ENCODE results near the gene ZNF496. TPM values are rescaled to one million over a fixed set of nuclear protein-coding genes. Genes with fewer than 3 reads are reported as not detected.
"Not testable (repeated sequence)": the region's sequence is repeated elsewhere in the genome, so short reads cannot be mapped to it uniquely, and the experiment has no call there.

The ZNF496 gene
- total and polyA plus RNA-seq, 5 donors = 7.9 to 19.5 (median 17.2) TPM

- Histone ChIP-seq H3K4me3 (ENCODE audit: low read length) (no peak overlapping the region), H3K4me1 (ENCODE audit: control insufficient read depth, insufficient read depth, low read length) (peaks cover 5% of the 10 kb centered on the region), H3K27ac (ENCODE audit: low read length) (no peak overlapping the region), H3K27me3 (ENCODE audit: control insufficient read depth, insufficient read depth) (no peaks in the 10 kb centered on the region), H3K9me3 (ENCODE audit: control insufficient read depth, low read length) (no peaks in the 10 kb centered on the region)
- intact Hi-C loops (cut with DNase I) = no loop called here
- DNase-seq = no peak
- ATAC-seq = no peak
- 79% methylated on average over 5 of the region's 5 CpGs for WGBS
Observed at GRCh38 chr1:247358920-247359319, 27.3 kb upstream of the ZNF496 start.

- Histone ChIP-seq H3K27me3 (ENCODE audit: control insufficient read depth, insufficient read depth) (no peaks in the 10 kb centered on the region), H3K27ac (ENCODE audit: low read length) (no peak overlapping the region), H3K9me3 (ENCODE audit: control insufficient read depth, low read length) (no peaks in the 10 kb centered on the region), H3K4me1 (ENCODE audit: control insufficient read depth, insufficient read depth, low read length) (peaks cover 5% of the 10 kb centered on the region), H3K4me3 (ENCODE audit: low read length) (no peak overlapping the region)
- whole genome bisulfite sequencing = 49% methylated on average over 6 of the region's 6 CpGs
- DNase-seq = peak; percentile 48 to 70 (median 53)
- ATAC-seq = peak; percentile 69 to 76
- intact Hi-C loops (cut with DNase I) = no loop called here
Observed at GRCh38 chr1:247357781-247358211, 26.1 kb upstream of the ZNF496 start.

GRCh38 chr1:247357052-247357780, 25.5 kb upstream of the ZNF496 start:
- Histone ChIP-seq H3K27ac (ENCODE audit: low read length) (peak overlapping the region; percentile 16), H3K9me3 (ENCODE audit: control insufficient read depth, low read length) (no peaks in the 10 kb centered on the region), H3K27me3 (ENCODE audit: control insufficient read depth, insufficient read depth) (no peaks in the 10 kb centered on the region), H3K4me1 (ENCODE audit: control insufficient read depth, insufficient read depth, low read length) (peaks cover 5% of the 10 kb centered on the region), H3K4me3 (ENCODE audit: low read length) (no peak overlapping the region)
- intact Hi-C loops (cut with DNase I) = no loop called here
- DNase-seq (peak; percentile 27 to 76 (median 69)), ATAC-seq (peak; percentile 71 to 74)
- WGBS = 28% methylated on average over 7 of the region's 7 CpGs

GRCh38 chr1:247355160-247355559, 23.5 kb upstream of the ZNF496 start:
- ATAC-seq; H3K9me3 ChIP-seq (ENCODE audit: control insufficient read depth, low read length); H3K4me3 ChIP-seq (ENCODE audit: low read length); H3K4me1 ChIP-seq (ENCODE audit: control insufficient read depth, insufficient read depth, low read length); DNase-seq; intact Hi-C loops (cut with DNase I); H3K27me3 ChIP-seq (ENCODE audit: control insufficient read depth, insufficient read depth): not testable (repeated sequence)
- H3K27ac ChIP-seq (ENCODE audit: low read length) = peak overlapping the region; percentile 73
- 51% methylated on average over 1 of the region's 1 CpG for WGBS

GRCh38 chr1:247352175-247352574, 20.5 kb upstream of the ZNF496 start:
- no peak for DNase-seq
- no peak overlapping the region for H3K4me3 ChIP-seq (ENCODE audit: low read length)

GRCh38 chr1:247350587-247350986, 18.9 kb upstream of the ZNF496 start:
- intact Hi-C loops (cut with DNase I) = no loop called here
- Histone ChIP-seq H3K27ac (ENCODE audit: low read length) (no peak overlapping the region), H3K9me3 (ENCODE audit: control insufficient read depth, low read length) (no peaks in the 10 kb centered on the region), H3K4me3 (ENCODE audit: low read length) (no peak overlapping the region), H3K4me1 (ENCODE audit: control insufficient read depth, insufficient read depth, low read length) (no peaks in the 10 kb centered on the region), H3K27me3 (ENCODE audit: control insufficient read depth, insufficient read depth) (no peaks in the 10 kb centered on the region)
- DNase-seq (no peak), ATAC-seq (no peak)
- WGBS = 86% methylated on average over 1 of the region's 1 CpG

More at GRCh38 chr1:247352175-247352574, 20.5 kb upstream of the ZNF496 start:
- intact Hi-C loops (cut with DNase I) = no loop called here
- Histone ChIP-seq H3K9me3 (ENCODE audit: control insufficient read depth, low read length) (no peaks in the 10 kb centered on the region), H3K27me3 (ENCODE audit: control insufficient read depth, insufficient read depth) (no peaks in the 10 kb centered on the region), H3K4me1 (ENCODE audit: control insufficient read depth, insufficient read depth, low read length) (no peaks in the 10 kb centered on the region), H3K27ac (ENCODE audit: low read length) (no peak overlapping the region)
- 94% methylated on average over 3 of the region's 3 CpGs for WGBS
- no peak for ATAC-seq

- peak; percentile 28 to 80 (median 76) for DNase-seq
- H3K4me3 ChIP-seq (ENCODE audit: low read length) = peak overlapping the region; percentile 45
- no peak overlapping the region for H3K27ac ChIP-seq (ENCODE audit: low read length)
- WGBS = 9% methylated on average over 31 of the region's 31 CpGs
- intact Hi-C loops (cut with DNase I) = no loop called here
- peak; percentile 62 for ATAC-seq
- no peaks in the 10 kb centered on the region for H3K9me3 ChIP-seq (ENCODE audit: control insufficient read depth, low read length)
- H3K4me1 ChIP-seq (ENCODE audit: control insufficient read depth, insufficient read depth, low read length) = no peaks in the 10 kb centered on the region
- no peaks in the 10 kb centered on the region for H3K27me3 ChIP-seq (ENCODE audit: control insufficient read depth, insufficient read depth)
Observed at GRCh38 chr1:247347477-247348222, 16.0 kb upstream of the ZNF496 start.

- H3K9me3 ChIP-seq (ENCODE audit: control insufficient read depth, low read length) = no peaks in the 10 kb centered on the region
- intact Hi-C loops (cut with DNase I) = no loop called here
- DNase-seq = no peak
- no peak for ATAC-seq
- WGBS = 86% methylated on average over 4 of the region's 4 CpGs
- no peaks in the 10 kb centered on the region for H3K4me1 ChIP-seq (ENCODE audit: control insufficient read depth, insufficient read depth, low read length)
- no peak overlapping the region for H3K27ac ChIP-seq (ENCODE audit: low read length)
- no peaks in the 10 kb centered on the region for H3K27me3 ChIP-seq (ENCODE audit: control insufficient read depth, insufficient read depth)
- H3K4me3 ChIP-seq (ENCODE audit: low read length) = no peak overlapping the region
Observed at GRCh38 chr1:247345881-247346280, 14.2 kb upstream of the ZNF496 start.

- no peaks in the 10 kb centered on the region for H3K27me3 ChIP-seq (ENCODE audit: control insufficient read depth, insufficient read depth)
- no peaks in the 10 kb centered on the region for H3K9me3 ChIP-seq (ENCODE audit: control insufficient read depth, low read length)
- no peak for DNase-seq
- no peak overlapping the region for H3K27ac ChIP-seq (ENCODE audit: low read length)
- no peak for ATAC-seq
- intact Hi-C loops (cut with DNase I) = no loop called here
- 77% methylated on average over 1 of the region's 1 CpG for WGBS
- no peaks in the 10 kb centered on the region for H3K4me1 ChIP-seq (ENCODE audit: control insufficient read depth, insufficient read depth, low read length)
- H3K4me3 ChIP-seq (ENCODE audit: low read length) = no peak overlapping the region
Observed at GRCh38 chr1:247343801-247344200, 12.1 kb upstream of the ZNF496 start.

GRCh38 chr1:247338723-247339275, 7.1 kb upstream of the ZNF496 start:
- WGBS = 71% methylated on average over 3 of the region's 3 CpGs
- no peak overlapping the region for H3K27ac ChIP-seq (ENCODE audit: low read length)
- intact Hi-C loops (cut with DNase I) = no loop called here
- no peak overlapping the region for H3K4me3 ChIP-seq (ENCODE audit: low read length)
- no peak for DNase-seq
- H3K27me3 ChIP-seq (ENCODE audit: control insufficient read depth, insufficient read depth) = no peaks in the 10 kb centered on the region
- ATAC-seq = no peak
- no peaks in the 10 kb centered on the region for H3K9me3 ChIP-seq (ENCODE audit: control insufficient read depth, low read length)
- peaks cover 2% of the 10 kb centered on the region for H3K4me1 ChIP-seq (ENCODE audit: control insufficient read depth, insufficient read depth, low read length)

- ATAC-seq (no peak), DNase-seq (no peak)
- H3K27me3 ChIP-seq (ENCODE audit: control insufficient read depth, insufficient read depth) = no peaks in the 10 kb centered on the region
- H3K4me3 ChIP-seq (ENCODE audit: low read length) = no peak overlapping the region
- no peaks in the 10 kb centered on the region for H3K9me3 ChIP-seq (ENCODE audit: control insufficient read depth, low read length)
- peaks cover 8% of the 10 kb centered on the region for H3K4me1 ChIP-seq (ENCODE audit: control insufficient read depth, insufficient read depth, low read length)
- 88% methylated on average over 11 of the region's 11 CpGs for WGBS
- intact Hi-C loops (cut with DNase I) = no loop called here
- no peak overlapping the region for H3K27ac ChIP-seq (ENCODE audit: low read length)
Observed at GRCh38 chr1:247337961-247338360, 6.3 kb upstream of the ZNF496 start.

Data from right cardiac atrium (tissue), 5 donors.